ENCODE data around the gene ZNF627. TPM values are rescaled to one million over a fixed set of nuclear protein-coding genes. Genes with fewer than 3 reads are reported as not detected.

Gene ZNF627
- total RNA-seq, 2 donors from 2014 or later: 4.6 to 8.8 TPM

DNA sequence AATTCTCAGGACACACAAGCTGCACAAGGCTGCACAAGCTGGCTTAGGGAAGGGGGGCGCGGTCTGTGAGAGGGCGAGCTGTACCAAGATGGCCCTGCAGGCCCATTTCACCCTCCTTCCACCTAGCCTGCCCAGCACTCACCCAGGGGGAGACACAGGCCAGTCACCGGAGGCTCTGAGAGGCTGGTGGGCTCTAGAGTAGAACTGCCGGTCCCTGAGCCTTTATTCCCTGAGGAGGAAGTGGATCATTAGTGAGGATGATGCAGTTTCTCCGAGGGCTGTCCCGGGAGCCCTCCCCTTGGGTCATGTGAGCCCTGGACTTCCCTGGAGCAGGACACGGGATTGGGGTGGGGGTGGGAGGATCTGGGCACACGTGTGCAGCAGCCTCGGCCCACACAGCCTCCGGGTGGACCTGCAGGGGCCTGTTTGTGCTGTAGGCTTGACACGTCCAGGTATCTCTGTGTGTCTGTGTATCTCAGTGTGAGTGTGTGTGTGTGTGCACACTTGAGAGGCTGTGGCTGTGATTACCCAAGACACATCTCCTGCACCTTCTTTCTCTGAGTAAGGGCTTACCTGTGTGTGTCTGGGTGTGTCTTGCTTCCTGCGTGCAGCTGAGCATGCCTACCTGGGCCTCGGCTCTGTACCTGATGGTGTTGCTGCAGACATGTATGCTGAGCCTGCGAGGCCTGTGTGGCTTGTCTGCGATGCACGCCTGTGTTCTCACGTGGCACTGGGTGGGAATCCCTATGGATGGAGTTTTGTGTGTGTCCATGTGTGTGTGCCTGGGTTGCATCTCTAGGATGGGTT, 19.6 kb upstream of the ZNF627 start, which contains the start of gene ACP5:
TSS of gene ACP5 (minus strand) at position 195 of the 807 bp plus-strand sequence. CDS start 328 bp downstream, outside the sequence.
- Histone ChIP-seq H3K27me3 (no peaks in the 10 kb centered on the region), H3K9me3 (no peaks in the 10 kb centered on the region), H3K4me1 (peaks cover 31% of the 10 kb centered on the region), H3K36me3 (replicated peaks in 1 of 2; ENCODE audit: insufficient read depth in 1 of 2, low read depth in 2 of 2) (no peaks in the 10 kb centered on the region), H3K4me3 (no peak within 1 kb of the TSS), H3K27ac (peak within 1 kb of the TSS in 2 of 4 donors; percentile 48 to 55)
- ATAC-seq (no peak), DNase-seq (no peak)
- TF ChIP-seq, protein P1, sequence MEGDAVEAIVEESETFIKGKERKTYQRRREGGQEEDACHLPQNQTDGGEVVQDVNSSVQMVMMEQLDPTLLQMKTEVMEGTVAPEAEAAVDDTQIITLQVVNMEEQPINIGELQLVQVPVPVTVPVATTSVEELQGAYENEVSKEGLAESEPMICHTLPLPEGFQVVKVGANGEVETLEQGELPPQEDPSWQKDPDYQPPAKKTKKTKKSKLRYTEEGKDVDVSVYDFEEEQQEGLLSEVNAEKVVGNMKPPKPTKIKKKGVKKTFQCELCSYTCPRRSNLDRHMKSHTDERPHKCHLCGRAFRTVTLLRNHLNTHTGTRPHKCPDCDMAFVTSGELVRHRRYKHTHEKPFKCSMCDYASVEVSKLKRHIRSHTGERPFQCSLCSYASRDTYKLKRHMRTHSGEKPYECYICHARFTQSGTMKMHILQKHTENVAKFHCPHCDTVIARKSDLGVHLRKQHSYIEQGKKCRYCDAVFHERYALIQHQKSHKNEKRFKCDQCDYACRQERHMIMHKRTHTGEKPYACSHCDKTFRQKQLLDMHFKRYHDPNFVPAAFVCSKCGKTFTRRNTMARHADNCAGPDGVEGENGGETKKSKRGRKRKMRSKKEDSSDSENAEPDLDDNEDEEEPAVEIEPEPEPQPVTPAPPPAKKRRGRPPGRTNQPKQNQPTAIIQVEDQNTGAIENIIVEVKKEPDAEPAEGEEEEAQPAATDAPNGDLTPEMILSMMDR (IDR thresholded peaks at IDR 0.05): no peak
- no peak for TF ChIP-seq POLR2A (IDR thresholded peaks at IDR 0.05)
- 69 to 79% methylated on average over 6 to 15 of the region's 18 CpGs for WGBS, 2 donors
- intact Hi-C loops (cut with DNase I): no loop called here

DNA sequence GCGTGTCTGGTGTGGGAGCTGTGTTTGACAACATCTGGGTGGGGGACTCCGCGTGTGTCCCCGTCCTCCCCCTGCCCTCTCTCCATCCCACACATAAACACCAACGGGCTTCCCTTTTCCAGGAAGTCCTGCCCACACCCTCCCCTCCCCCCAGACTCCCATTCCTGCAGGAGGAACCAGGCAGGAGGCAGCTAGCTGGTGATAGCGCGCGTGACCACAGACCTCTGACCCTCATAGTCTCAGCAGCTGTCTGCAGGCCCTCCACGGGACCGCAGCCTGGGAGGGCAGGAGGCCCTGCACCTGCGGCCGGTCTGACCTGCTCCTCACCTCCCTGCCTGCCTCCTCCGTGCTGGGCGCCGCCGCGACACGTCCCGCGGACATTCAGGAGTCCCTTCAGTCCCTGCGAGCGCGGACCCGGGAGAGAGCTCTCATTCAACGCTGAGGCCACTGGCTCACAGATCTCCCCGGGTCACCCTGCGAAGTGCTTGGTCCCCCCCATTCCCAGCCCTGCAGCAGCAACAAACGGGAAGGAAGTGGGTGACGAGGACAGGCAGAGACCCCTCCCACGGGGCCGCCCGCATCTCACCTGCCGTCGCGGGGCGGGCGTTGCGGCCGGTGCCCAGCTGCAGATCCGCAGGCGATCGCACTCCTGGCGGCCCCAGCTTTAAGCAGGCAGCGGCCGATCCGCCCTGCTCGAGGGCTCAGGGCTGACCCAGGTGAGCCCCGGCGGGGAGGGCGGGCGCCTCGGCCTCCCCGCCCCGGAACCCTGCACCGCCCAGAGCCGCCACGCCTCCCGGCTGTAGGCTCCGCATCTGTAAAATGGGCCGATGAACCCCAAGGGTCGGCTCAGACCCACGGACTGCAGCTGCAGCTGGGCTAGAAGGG, 18.8 kb upstream of the ZNF627 start:
- 19 to 37% methylated on average over 14 to 57 of the region's 62 CpGs for WGBS, 2 donors
- DNase-seq (peak in 3 of 4 donors; percentile 36 to 64 (median 61)), ATAC-seq (peak; percentile 16)
- TF ChIP-seq, protein P1 (IDR thresholded peaks at IDR 0.05): no peak
- TF ChIP-seq POLR2A (IDR thresholded peaks at IDR 0.05): peak in 1 of 3 donors; percentile 39
- no peaks in the 10 kb centered on the region for H3K27me3 ChIP-seq
- peaks cover 31% of the 10 kb centered on the region for H3K4me1 ChIP-seq
- H3K9me3 ChIP-seq: no peaks in the 10 kb centered on the region
- no peaks in the 10 kb centered on the region for H3K36me3 ChIP-seq (replicated peaks in 1 of 2; ENCODE audit: insufficient read depth in 1 of 2, low read depth in 2 of 2)
- H3K27ac ChIP-seq: peak overlapping the region in 2 of 4 donors; percentile 48 to 55
- H3K4me3 ChIP-seq: no peak overlapping the region
- intact Hi-C loops (cut with DNase I): no loop called here

- ATAC-seq: no peak
- Histone ChIP-seq H3K36me3 (replicated peaks in 1 of 2; ENCODE audit: insufficient read depth in 1 of 2, low read depth in 2 of 2) (no peaks in the 10 kb centered on the region), H3K27ac (no peak overlapping the region), H3K4me1 (peaks cover 31% of the 10 kb centered on the region), H3K9me3 (no peaks in the 10 kb centered on the region), H3K27me3 (no peaks in the 10 kb centered on the region), H3K4me3 (no peak overlapping the region)
- no peak for DNase-seq
- 74 to 76% methylated on average over 4 of the region's 4 CpGs for WGBS, 2 donors
- TF ChIP-seq, protein P1 (IDR thresholded peaks at IDR 0.05): no peak
- no peak for TF ChIP-seq POLR2A (IDR thresholded peaks at IDR 0.05)
- intact Hi-C loops (cut with DNase I): loop anchor here (10.0 kb wide), 1 partner anchor 285 kb away; the partner anchor contains the start of gene TSPAN16
Observed at GRCh38 chr19:11580116-11580515, 17.2 kb upstream of the ZNF627 start.

- 32 to 51% methylated on average over 3 of the region's 3 CpGs for WGBS, 2 donors
- Histone ChIP-seq H3K4me3 (no peak overlapping the region), H3K9me3 (no peaks in the 10 kb centered on the region), H3K27me3 (no peaks in the 10 kb centered on the region), H3K36me3 (replicated peaks in 1 of 2; ENCODE audit: insufficient read depth in 1 of 2, low read depth in 2 of 2) (no peaks in the 10 kb centered on the region), H3K4me1 (peaks cover 31% of the 10 kb centered on the region), H3K27ac (peak overlapping the region; percentile 40 to 87 (median 85))
- TF ChIP-seq, protein P1 (IDR thresholded peaks at IDR 0.05): no peak
- no peak for TF ChIP-seq POLR2A (IDR thresholded peaks at IDR 0.05)
- DNase-seq (peak in 1 of 4 donors; percentile 10), ATAC-seq (peak; percentile 30)
- intact Hi-C loops (cut with DNase I): loop anchor here (10.0 kb wide), 1 partner anchor 287 kb away; the partner anchor contains the start of gene TSPAN16
Observed at GRCh38 chr19:11581740-11582139, 15.5 kb upstream of the ZNF627 start.
